ENCODE data around the gene MLF2.

Gene MLF2

GRCh38 chr12:6788972-6789924 is 36.3 kb upstream of the MLF2 start, which contains the start of gene CD4:
TSS of gene CD4 (plus strand) at chr12:6789528. CDS start at chr12:6800139, 10,611 bp downstream.
- H3K27ac ChIP-seq, result no peak within 1 kb of the TSS
- TF ChIP-seq, protein P1, sequence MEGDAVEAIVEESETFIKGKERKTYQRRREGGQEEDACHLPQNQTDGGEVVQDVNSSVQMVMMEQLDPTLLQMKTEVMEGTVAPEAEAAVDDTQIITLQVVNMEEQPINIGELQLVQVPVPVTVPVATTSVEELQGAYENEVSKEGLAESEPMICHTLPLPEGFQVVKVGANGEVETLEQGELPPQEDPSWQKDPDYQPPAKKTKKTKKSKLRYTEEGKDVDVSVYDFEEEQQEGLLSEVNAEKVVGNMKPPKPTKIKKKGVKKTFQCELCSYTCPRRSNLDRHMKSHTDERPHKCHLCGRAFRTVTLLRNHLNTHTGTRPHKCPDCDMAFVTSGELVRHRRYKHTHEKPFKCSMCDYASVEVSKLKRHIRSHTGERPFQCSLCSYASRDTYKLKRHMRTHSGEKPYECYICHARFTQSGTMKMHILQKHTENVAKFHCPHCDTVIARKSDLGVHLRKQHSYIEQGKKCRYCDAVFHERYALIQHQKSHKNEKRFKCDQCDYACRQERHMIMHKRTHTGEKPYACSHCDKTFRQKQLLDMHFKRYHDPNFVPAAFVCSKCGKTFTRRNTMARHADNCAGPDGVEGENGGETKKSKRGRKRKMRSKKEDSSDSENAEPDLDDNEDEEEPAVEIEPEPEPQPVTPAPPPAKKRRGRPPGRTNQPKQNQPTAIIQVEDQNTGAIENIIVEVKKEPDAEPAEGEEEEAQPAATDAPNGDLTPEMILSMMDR (conservative IDR thresholded peaks at IDR 0.05), result no peak

GRCh38 chr12:6787309-6787708 is 34.4 kb upstream of the MLF2 start:
- no peak overlapping the region for H3K27ac ChIP-seq

DNA sequence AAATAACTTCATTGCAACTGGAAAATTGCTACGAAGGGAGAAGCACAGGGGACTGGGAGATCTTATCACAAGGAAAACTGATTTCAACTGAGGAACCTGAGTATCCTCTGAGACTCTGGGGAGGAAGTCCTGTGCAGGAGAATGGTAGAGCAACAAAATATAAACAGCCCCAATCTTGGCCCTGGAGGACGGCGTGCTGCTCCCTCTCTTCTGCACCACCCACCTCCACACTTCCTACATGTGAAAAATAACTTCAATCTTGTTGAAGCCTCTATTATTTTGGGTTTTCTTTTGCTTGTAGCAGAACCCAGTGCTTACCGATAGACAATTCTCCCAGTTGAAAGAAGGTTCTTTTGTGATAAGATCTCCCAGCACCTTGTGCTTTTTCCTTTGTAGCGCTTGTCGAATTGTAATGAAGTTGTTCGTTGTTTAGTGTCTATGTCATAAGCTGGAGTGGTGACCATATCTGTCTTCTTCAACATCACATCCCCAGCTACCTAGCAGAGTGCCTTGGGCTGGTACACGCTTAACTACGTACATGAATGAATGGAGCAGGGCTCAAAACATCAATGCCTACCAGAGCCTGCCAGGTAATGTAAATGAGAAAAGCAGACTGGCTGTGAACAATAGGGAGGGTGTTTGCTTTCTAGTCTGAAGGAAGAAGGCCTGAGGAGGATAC is 33.6 kb upstream of the MLF2 start:
- TF ChIP-seq, protein P1 (conservative IDR thresholded peaks at IDR 0.05), result no peak
- no peak overlapping the region for H3K27ac ChIP-seq

More at GRCh38 chr12:6787309-6787708, 34.4 kb upstream of the MLF2 start:
- TF ChIP-seq, protein P1 (conservative IDR thresholded peaks at IDR 0.05), result no peak

GRCh38 chr12:6784761-6785160 is 31.8 kb upstream of the MLF2 start:
- TF ChIP-seq, protein P1 (conservative IDR thresholded peaks at IDR 0.05), result no peak
- H3K27ac ChIP-seq, result no peak overlapping the region

- TF ChIP-seq, protein P1 (conservative IDR thresholded peaks at IDR 0.05), result no peak
- no peak overlapping the region for H3K27ac ChIP-seq
Measured at GRCh38 chr12:6784296-6784695, 31.4 kb upstream of the MLF2 start.

- no peak overlapping the region for H3K27ac ChIP-seq
- TF ChIP-seq, protein P1 (conservative IDR thresholded peaks at IDR 0.05), result no peak
Measured at GRCh38 chr12:6783828-6784227, 30.9 kb upstream of the MLF2 start.

DNA sequence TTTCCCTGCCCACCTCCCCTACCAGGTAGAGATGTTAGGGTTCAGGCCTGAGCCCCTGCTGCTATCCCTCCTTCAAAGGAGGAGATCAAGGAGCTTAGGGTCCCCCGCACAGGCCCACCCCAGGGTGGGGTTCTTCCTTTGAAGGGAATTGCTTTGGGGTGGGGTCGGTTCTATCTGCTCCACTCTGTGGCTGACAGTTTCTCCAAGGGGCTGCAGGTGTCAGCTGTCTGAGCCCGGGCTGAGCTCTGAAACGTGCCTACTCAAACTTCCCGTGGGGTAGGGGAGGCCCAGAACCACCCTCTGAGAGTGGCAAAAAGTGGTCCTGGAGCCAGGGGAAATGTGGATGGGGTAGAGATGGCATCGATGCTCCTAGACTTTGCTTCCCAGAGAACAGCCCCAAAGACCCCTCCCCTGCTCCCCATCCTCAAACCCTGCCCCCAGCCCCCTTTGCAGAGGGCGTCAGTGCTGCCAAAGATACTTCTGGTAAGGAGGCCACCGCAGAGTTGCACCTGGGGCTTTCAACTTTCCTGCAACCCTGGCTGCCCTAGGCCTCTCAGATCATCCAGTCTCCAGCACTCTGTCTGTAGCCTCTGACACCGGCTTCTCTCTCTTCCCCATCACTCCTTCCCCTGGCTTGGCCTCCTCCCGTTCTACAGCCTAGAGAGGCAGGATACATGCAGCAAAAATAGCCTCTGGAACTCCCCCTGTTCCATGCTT is 30.1 kb upstream of the MLF2 start:
- H3K27ac ChIP-seq, result no peak overlapping the region
- TF ChIP-seq, protein P1 (conservative IDR thresholded peaks at IDR 0.05), result no peak
